Keratinocyte (primary cell): Measurements from ENCODE around the gene GTF2A1L. TPM values are rescaled to one million over a fixed set of nuclear protein-coding genes. Genes with fewer than 3 reads are reported as not detected.

Experiments
- DNase-seq: peaks from one replicate; pipeline ENCODE4 v3.0.0-alpha.2; 2011; ENCODE audit warnings: low read depth, missing footprints, low spot score
- FAIRE-seq: peaks from 2 replicates; lab custom pipeline; 2011; peaks lifted over from hg19 to GRCh38; lab: Jason Lieb, UNC
- H2AFZ ChIP-seq: 2 replicates; pipeline ENCODE4 v1.6.0; 2012; ENCODE audit warnings: low read length, control low read depth, inconsistent platforms; ENCODE audit not compliant: control insufficient read depth
- H3K27ac ChIP-seq: 2 replicates; pipeline ENCODE4 v1.5.1; 2011; ENCODE audit warnings: low read length; ENCODE audit not compliant: control insufficient read depth, insufficient read depth
- H3K27me3 ChIP-seq: 3 replicates; pipeline ENCODE4 v1.6.0; 2011; ENCODE audit warnings: low read length; ENCODE audit not compliant: control insufficient read depth, insufficient read depth; ENCODE audit errors: extremely low read depth
- H3K36me3 ChIP-seq, 2 experiments: 2 replicates in 1 of 2; 3 replicates in 1 of 2; pipeline ENCODE4 v1.5.1; 2011; ENCODE audit warnings: low read length in 2 of 2, mild to moderate bottlenecking in 1 of 2; ENCODE audit not compliant: control insufficient read depth in 2 of 2, insufficient read depth in 2 of 2; ENCODE audit errors: extremely low read depth in 1 of 2
- H3K4me1 ChIP-seq: 3 replicates; pipeline ENCODE4 v1.5.1; 2011; ENCODE audit warnings: low read length; ENCODE audit not compliant: control insufficient read depth, insufficient read depth; ENCODE audit errors: extremely low read depth
- H3K4me2 ChIP-seq: 3 replicates; pipeline ENCODE4 v1.6.0; 2011; ENCODE audit warnings: low read depth, low read length; ENCODE audit not compliant: control insufficient read depth, insufficient read depth; ENCODE audit errors: extremely low read depth
- H3K4me3 ChIP-seq, 3 experiments: fragments of 200-600 bp in 1 of 3; sonication (generic) in 1 of 3; 2 replicates in 2 of 3; 3 replicates in 1 of 3; pipeline ENCODE4 v1.5.1; 2011 to 2016; ENCODE audit warnings: low read length in 3 of 3, mild to moderate bottlenecking in 3 of 3, control low read depth in 2 of 3, inconsistent platforms in 1 of 3, low read depth in 1 of 3, mixed read lengths in 1 of 3, mixed run types in 1 of 3, moderate library complexity in 1 of 3; ENCODE audit not compliant: control insufficient read depth in 2 of 3, insufficient read depth in 2 of 3; ENCODE audit errors: extremely low read depth in 1 of 3
- H3K79me2 ChIP-seq: 2 replicates; pipeline ENCODE4 v1.6.0; 2012; ENCODE audit warnings: low read length; ENCODE audit not compliant: control insufficient read depth, insufficient read depth
- H3K9ac ChIP-seq: 3 replicates; pipeline ENCODE4 v1.6.0; 2011; ENCODE audit warnings: low read length; ENCODE audit not compliant: control insufficient read depth, insufficient read depth; ENCODE audit errors: extremely low read depth
- H3K9me1 ChIP-seq: 3 replicates; pipeline ENCODE4 v1.6.0; 2011; ENCODE audit warnings: low read length; ENCODE audit not compliant: control insufficient read depth, insufficient read depth; ENCODE audit errors: extremely low read depth
- H3K9me3 ChIP-seq: 2 replicates; pipeline ENCODE4 v1.5.1; 2012; ENCODE audit warnings: low read depth, low read length; ENCODE audit not compliant: control insufficient read depth
- H4K20me1 ChIP-seq: 3 replicates; pipeline ENCODE4 v1.6.0; 2011; ENCODE audit warnings: low read length; ENCODE audit not compliant: control insufficient read depth, insufficient read depth; ENCODE audit errors: extremely low read depth
- EZH2 ChIP-seq: IDR thresholded peaks from one replicate; pipeline ENCODE4 v1.6.1; 2012; ENCODE audit warnings: inconsistent platforms, mild to moderate bottlenecking, low read length, moderate library complexity
- dilution Hi-C: fragments of 300-500 bp; cut with MboI; formaldehyde crosslinking; loops from one replicate; pipeline ENCODE4 v1.7.0; 2020; ENCODE audit warnings: low sequenced_read_pairs; ENCODE audit not compliant: extremely low pct_ligation_motif_present
- polyA plus RNA-seq, 5 experiments: library from polyadenylated mRNA; depleted of rRNA in 3 of 5; stranded (reverse) in 3 of 5; stranded (forward) in 1 of 5; unstranded in 1 of 5; fragments of >200 nt; gene quantifications; 1 replicate in 1 of 5; 2 replicates in 3 of 5; 3 replicates in 1 of 5; pipeline versions ENCODE4 v1.2.1 to v1.2.3, GENCODE V29; 2011 to 2012; ENCODE audit warnings: missing spikeins in 2 of 5, low read depth in 1 of 5, low replicate concordance in 1 of 5
- TF ChIP-seq, protein P1 (sequence below), 3 experiments: IDR thresholded peaks in 1 of 3; conservative IDR thresholded peaks in 1 of 3; optimal IDR thresholded peaks in 1 of 3; 2 replicates in 2 of 3; 3 replicates in 1 of 3; pipeline versions ENCODE3 to v1.5.1; 2011; ENCODE audit warnings: low read length in 3 of 3, mild to moderate bottlenecking in 3 of 3, moderate library complexity in 2 of 3, control low read depth in 1 of 3, inconsistent platforms in 1 of 3; ENCODE audit not compliant: insufficient read depth in 2 of 3; ENCODE audit errors: extremely low read depth in 1 of 3

GTF2A1L gene
- polyA plus RNA-seq, 1 donor (not counting 4 experiments of a cell fraction or from before 2014, with no cell fraction given): not detected

DNA sequence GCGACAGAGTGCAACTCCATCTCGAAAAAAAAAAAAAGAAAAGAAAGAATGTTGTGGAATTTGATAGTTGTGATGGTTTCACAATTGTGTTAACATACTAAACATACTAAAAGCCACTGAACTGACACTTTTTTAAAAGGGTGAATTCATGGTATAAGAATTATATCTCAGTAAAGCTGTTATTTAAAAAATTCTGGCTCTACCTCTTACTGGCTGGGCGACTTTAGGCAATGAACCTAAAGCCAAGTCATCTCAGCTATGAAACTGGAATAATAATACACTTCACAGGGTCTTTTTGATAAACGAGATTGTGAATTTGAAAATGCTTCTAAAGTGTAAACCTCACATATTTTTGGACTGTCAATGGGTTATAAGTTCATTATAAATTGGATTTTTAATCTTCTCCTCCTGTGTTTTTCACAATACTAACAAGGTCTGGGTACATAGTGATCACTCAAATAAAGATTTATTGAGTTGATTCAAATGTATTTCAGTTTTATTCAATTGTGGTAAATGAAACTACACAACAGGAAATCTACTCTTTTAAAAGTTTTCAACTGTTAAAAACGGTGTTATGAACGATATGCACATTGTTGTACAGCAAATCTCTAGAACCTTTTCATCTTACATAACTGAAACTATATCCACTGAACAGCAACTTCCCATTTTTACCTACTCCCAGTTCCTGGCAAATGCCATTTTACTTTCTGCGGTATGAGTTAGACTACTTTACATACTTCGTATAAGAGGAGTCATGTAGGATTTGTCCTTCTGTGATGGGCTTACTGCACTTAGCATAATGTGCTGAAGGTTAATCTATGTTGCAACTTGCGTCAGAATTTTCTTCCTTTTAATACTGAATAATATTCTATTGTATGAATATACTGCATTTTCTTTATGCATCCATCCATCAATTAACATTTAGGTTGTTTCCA, 43.0 kb upstream of the GTF2A1L start:
- dilution Hi-C loops: no loop called here
- Histone ChIP-seq H3K27me3 (no peaks in the 10 kb centered on the region), H4K20me1 (no peaks in the 10 kb centered on the region), H3K4me3 (no peak overlapping the region), H3K36me3 (no peaks in the 10 kb centered on the region), H3K4me2 (no peak overlapping the region), H2AFZ (no peak overlapping the region), H3K27ac (no peak overlapping the region), H3K9me1 (no peaks in the 10 kb centered on the region), H3K9me3 (no peaks in the 10 kb centered on the region), H3K9ac (no peak overlapping the region), H3K79me2 (no peaks in the 10 kb centered on the region), H3K4me1 (no peaks in the 10 kb centered on the region)
- no peak for DNase-seq
- TF ChIP-seq EZH2: no peak
- TF ChIP-seq, protein P1, sequence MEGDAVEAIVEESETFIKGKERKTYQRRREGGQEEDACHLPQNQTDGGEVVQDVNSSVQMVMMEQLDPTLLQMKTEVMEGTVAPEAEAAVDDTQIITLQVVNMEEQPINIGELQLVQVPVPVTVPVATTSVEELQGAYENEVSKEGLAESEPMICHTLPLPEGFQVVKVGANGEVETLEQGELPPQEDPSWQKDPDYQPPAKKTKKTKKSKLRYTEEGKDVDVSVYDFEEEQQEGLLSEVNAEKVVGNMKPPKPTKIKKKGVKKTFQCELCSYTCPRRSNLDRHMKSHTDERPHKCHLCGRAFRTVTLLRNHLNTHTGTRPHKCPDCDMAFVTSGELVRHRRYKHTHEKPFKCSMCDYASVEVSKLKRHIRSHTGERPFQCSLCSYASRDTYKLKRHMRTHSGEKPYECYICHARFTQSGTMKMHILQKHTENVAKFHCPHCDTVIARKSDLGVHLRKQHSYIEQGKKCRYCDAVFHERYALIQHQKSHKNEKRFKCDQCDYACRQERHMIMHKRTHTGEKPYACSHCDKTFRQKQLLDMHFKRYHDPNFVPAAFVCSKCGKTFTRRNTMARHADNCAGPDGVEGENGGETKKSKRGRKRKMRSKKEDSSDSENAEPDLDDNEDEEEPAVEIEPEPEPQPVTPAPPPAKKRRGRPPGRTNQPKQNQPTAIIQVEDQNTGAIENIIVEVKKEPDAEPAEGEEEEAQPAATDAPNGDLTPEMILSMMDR (optimal IDR thresholded peaks at IDR 0.05 in 1 of 3, IDR thresholded peaks at IDR 0.05 in 1 of 3, conservative IDR thresholded peaks at IDR 0.05 in 1 of 3; ENCODE audit: extremely low read depth in 1 of 3, insufficient read depth in 2 of 3, low read length in 3 of 3): no peak
- no peak for FAIRE-seq

DNA sequence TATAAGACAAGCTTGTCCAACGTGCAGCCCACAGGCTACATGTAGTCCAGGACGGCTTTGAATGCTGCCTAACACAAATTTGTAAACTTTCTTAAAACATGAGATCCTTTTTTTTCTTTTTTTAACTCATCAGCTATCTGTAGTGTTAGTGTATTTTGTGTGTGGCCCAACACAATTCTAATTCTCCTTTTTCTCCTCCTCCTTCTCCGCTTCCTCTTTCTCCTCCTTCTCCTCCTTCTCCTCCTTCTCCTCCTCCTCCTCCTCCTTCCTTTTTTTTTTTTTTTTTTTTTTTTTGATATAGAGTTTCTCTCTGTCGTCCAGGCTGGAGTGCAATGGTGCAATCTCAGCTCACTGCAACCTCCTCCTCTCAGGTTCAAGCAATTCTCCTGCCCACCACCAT, 39.3 kb upstream of the GTF2A1L start:
- H3K4me1 ChIP-seq: no peaks in the 10 kb centered on the region
- DNase-seq (no peak), FAIRE-seq (no peak)
- TF ChIP-seq, protein P1 (optimal IDR thresholded peaks at IDR 0.05 in 1 of 3, IDR thresholded peaks at IDR 0.05 in 1 of 3, conservative IDR thresholded peaks at IDR 0.05 in 1 of 3; ENCODE audit: extremely low read depth in 1 of 3, insufficient read depth in 2 of 3, low read length in 3 of 3): no peak
- no peak for TF ChIP-seq EZH2
- H2AFZ ChIP-seq: no peak overlapping the region
- H3K79me2 ChIP-seq: no peaks in the 10 kb centered on the region
- no peaks in the 10 kb centered on the region for H3K27me3 ChIP-seq
- H3K9me1 ChIP-seq: no peaks in the 10 kb centered on the region
- H3K9ac ChIP-seq: no peak overlapping the region
- dilution Hi-C loops: no loop called here
- no peak overlapping the region for H3K4me2 ChIP-seq
- H3K27ac ChIP-seq: no peak overlapping the region
- H4K20me1 ChIP-seq: no peaks in the 10 kb centered on the region
- no peak overlapping the region for H3K4me3 ChIP-seq
- no peaks in the 10 kb centered on the region for H3K9me3 ChIP-seq
- no peaks in the 10 kb centered on the region for H3K36me3 ChIP-seq
